NCI-H2029 treated with DMSO at 0.1 percent for 48 hours (cell line): ENCODE measurements around the gene DBN1.

Experiments used
- DNase-seq: peaks from one replicate; lab custom pipeline; 2025; lab: John Stamatoyannopoulos, UW

DBN1 gene

GRCh38 chr5:177473443-177474001 lies at the start of gene DBN1:
TSS of gene DBN1 (minus strand) at chr5:177473634. CDS start at chr5:177473521, 113 bp downstream.
- no peak for DNase-seq

GRCh38 chr5:177520916-177521513 lies 47.6 kb upstream of the DBN1 start:
- no peak for DNase-seq

GRCh38 chr5:177520271-177520670 lies 46.8 kb upstream of the DBN1 start:
- no peak for DNase-seq

- DNase-seq: no peak
Observed at GRCh38 chr5:177519463-177520235, 46.2 kb upstream of the DBN1 start.

- DNase-seq: peak; percentile 95
Observed at GRCh38 chr5:177516601-177517568, 43.5 kb upstream of the DBN1 start, which contains the start of gene DDX41. TSS of gene DDX41 (minus strand) at chr5:177516961. CDS start at chr5:177516945, 16 bp downstream.

GRCh38 chr5:177515580-177515979 lies 42.1 kb upstream of the DBN1 start:
- DNase-seq: no peak

- DNase-seq: no peak
Observed at GRCh38 chr5:177514541-177514940, 41.1 kb upstream of the DBN1 start.

GRCh38 chr5:177513500-177513899 lies 40.1 kb upstream of the DBN1 start:
- DNase-seq: no peak

GRCh38 chr5:177512736-177513380 lies 39.4 kb upstream of the DBN1 start:
- DNase-seq: no peak

- no peak for DNase-seq
Observed at GRCh38 chr5:177511796-177512675, 38.6 kb upstream of the DBN1 start.

- DNase-seq: no peak
Observed at GRCh38 chr5:177511181-177511580, 37.7 kb upstream of the DBN1 start.

GRCh38 chr5:177510567-177511053 lies 37.2 kb upstream of the DBN1 start:
- DNase-seq: no peak

GRCh38 chr5:177509991-177510566 lies 36.6 kb upstream of the DBN1 start:
- DNase-seq: no peak

- no peak for DNase-seq
Observed at GRCh38 chr5:177509381-177509951, 36.0 kb upstream of the DBN1 start, which contains the start of gene DOK3. TSS of gene DOK3 (minus strand) at chr5:177509826. CDS start at chr5:177509540, 286 bp downstream.

GRCh38 chr5:177508837-177509236 lies 35.4 kb upstream of the DBN1 start:
- no peak for DNase-seq

- no peak for DNase-seq
Observed at GRCh38 chr5:177508221-177508611, 34.8 kb upstream of the DBN1 start.

GRCh38 chr5:177507596-177508220 lies 34.3 kb upstream of the DBN1 start:
- DNase-seq: no peak

- no peak for DNase-seq
Observed at GRCh38 chr5:177507165-177507564, 33.7 kb upstream of the DBN1 start.

GRCh38 chr5:177505075-177505474 lies 31.6 kb upstream of the DBN1 start:
- no peak for DNase-seq
